HepG2 (cell line): ENCODE data around the gene PRKN. TPM values are rescaled to one million over a fixed set of nuclear protein-coding genes. Genes with fewer than 3 reads are reported as not detected.

Source experiments
- ATAC-seq: fragments of 200-7000 bp; cut with Tn5 transposase; 3 replicates; pipeline ENCODE4 v1.9.1; 2020; ENCODE audit warnings: mild to moderate bottlenecking, moderate library complexity
- BruUV-seq: library from RNA; stranded (reverse); fragments of 400-500 nt; replicated peaks from 2 replicates; lab custom pipeline; 2021; lab: Mats Ljungman, UMichigan
- CTCF ChIA-PET: fragments of 300-600 bp; formaldehyde crosslinking; extraction: SDS; loops from one replicate; lab custom pipeline; 2021; ENCODE audit warnings: low total read pairs, inconsistent platforms, low intra/inter-chr PET ratio; lab: Yijun Ruan, JAX
- POLR2A ChIA-PET: fragments of 350-600 bp; sonication (Branson Sonifier 250); formaldehyde crosslinking; loops from one replicate; lab custom pipeline; 2020; ENCODE audit warnings: antibody characterized with exemption, inconsistent platforms; lab: Yijun Ruan, JAX
- DNase-seq: peaks from one replicate; pipeline ENCODE4 v3.0.0-alpha.2; 2015; ENCODE audit warnings: low spot score
- FAIRE-seq: peaks from 3 replicates; lab custom pipeline; 2011; peaks lifted over from hg19 to GRCh38; lab: Jason Lieb, UNC
- H2AFZ ChIP-seq: one replicate; pipeline ENCODE4 v1.6.1; 2011; ENCODE audit warnings: low read length, inconsistent platforms
- H3K27ac ChIP-seq: fragments of 300-600 bp; 3 replicates; pipeline ENCODE4 v1.8.0; 2011; ENCODE audit warnings: mixed run types, mild to moderate bottlenecking, mixed read lengths, low read length, inconsistent platforms; ENCODE audit not compliant: insufficient read depth; ENCODE audit errors: extremely low read length
- H3K27me3 ChIP-seq, 2 experiments: fragments of 200-600 bp in 1 of 2; 2 replicates in 1 of 2; 3 replicates in 1 of 2; pipeline versions ENCODE4 v1.6.0 to v1.8.0; 2011; ENCODE audit warnings: low read length in 2 of 2, mild to moderate bottlenecking in 2 of 2, moderate library complexity in 2 of 2, inconsistent platforms in 1 of 2; ENCODE audit not compliant: insufficient read depth in 2 of 2, control insufficient read depth in 1 of 2
- H3K36me3 ChIP-seq, 2 experiments: fragments of 200-600 bp in 1 of 2; replicated peaks in 1 of 2; 2 replicates in 1 of 2; 3 replicates in 1 of 2; pipeline versions ENCODE4 v1.5.1 to v1.8.0; 2011; ENCODE audit warnings: low read length in 2 of 2, inconsistent platforms in 1 of 2; ENCODE audit not compliant: insufficient read depth in 2 of 2, control insufficient read depth in 1 of 2
- H3K4me1 ChIP-seq: 2 replicates; pipeline ENCODE4 v1.5.1; 2012; ENCODE audit warnings: low read length, inconsistent platforms; ENCODE audit not compliant: insufficient read depth
- H3K4me2 ChIP-seq: 2 replicates; pipeline ENCODE4 v1.6.0; 2011; ENCODE audit warnings: low read depth, low read length, inconsistent platforms
- H3K4me3 ChIP-seq, 3 experiments: fragments of 200-600 bp in 1 of 3; sonication (generic), shearing (Covaris generic) in 1 of 3; replicated peaks in 1 of 3; 2 replicates each; pipeline ENCODE4 v1.5.1; 2011 to 2016; ENCODE audit warnings: low read length in 3 of 3, inconsistent platforms in 2 of 3, low read depth in 2 of 3, mild to moderate bottlenecking in 2 of 3, control low read depth in 1 of 3, mixed read lengths in 1 of 3; ENCODE audit not compliant: insufficient read depth in 1 of 3
- H3K79me2 ChIP-seq: one replicate; pipeline ENCODE4 v1.6.1; 2011; ENCODE audit warnings: low read length, inconsistent platforms; ENCODE audit not compliant: insufficient read depth
- H3K9ac ChIP-seq: 2 replicates; pipeline ENCODE4 v1.6.0; 2011; ENCODE audit warnings: mild to moderate bottlenecking, low read depth, low read length, inconsistent platforms; ENCODE audit not compliant: insufficient read depth
- H3K9me3 ChIP-seq: 2 replicates; pipeline ENCODE4 v1.5.1; 2012; ENCODE audit warnings: mild to moderate bottlenecking, low read length
- H4K20me1 ChIP-seq: 2 replicates; pipeline ENCODE4 v1.6.0; 2011; ENCODE audit warnings: inconsistent platforms, mild to moderate bottlenecking, low read length, moderate library complexity; ENCODE audit not compliant: insufficient read depth
- ARNTL ChIP-seq: sonication (generic); formaldehyde crosslinking; IDR thresholded peaks from 2 replicates; pipeline ENCODE4 v1.4.0; 2020; ENCODE audit warnings: mild to moderate bottlenecking, missing genetic modification reagents
- FOXO1 ChIP-seq: sonication (generic); formaldehyde crosslinking; IDR thresholded peaks from 2 replicates; pipeline ENCODE4 v1.4.0; 2020; ENCODE audit warnings: missing genetic modification reagents
- HNRNPLL ChIP-seq: fragments of 200-400 bp; formaldehyde crosslinking; IDR thresholded peaks from 2 replicates; pipeline ENCODE4 v1.6.1; 2017; ENCODE audit warnings: mild to moderate bottlenecking, low read depth, low read length; ENCODE audit not compliant: poor library complexity, severe bottlenecking
- KDM5A ChIP-seq: fragments of 200-600 bp; sonication (generic); IDR thresholded peaks from 2 replicates; pipeline ENCODE4 v1.7.0; 2018; ENCODE audit warnings: antibody characterized with exemption, mild to moderate bottlenecking, low read length, borderline replicate concordance
- MLXIP ChIP-seq: sonication (generic); formaldehyde crosslinking; IDR thresholded peaks from 2 replicates; pipeline ENCODE4 v1.9.0; 2021; ENCODE audit warnings: missing genetic modification reagents, borderline replicate concordance
- NAIF1 ChIP-seq: sonication (generic); formaldehyde crosslinking; IDR thresholded peaks from 2 replicates; pipeline ENCODE4 v1.5.0; 2020; ENCODE audit warnings: mild to moderate bottlenecking, missing genetic modification reagents, borderline replicate concordance
- NONO ChIP-seq, 2 experiments: fragments of 450-650 bp in 1 of 2; sonication (generic) in 1 of 2; formaldehyde crosslinking in 1 of 2; IDR thresholded peaks in 1 of 2; conservative IDR thresholded peaks in 1 of 2; 2 replicates each; pipeline versions ENCODE4 v1.6.1 to v1.8.0; 2017 to 2022; ENCODE audit warnings: mild to moderate bottlenecking in 1 of 2, missing genetic modification reagents in 1 of 2, moderate library complexity in 1 of 2
- SIN3B ChIP-seq: fragments of 150-350 bp; IDR thresholded peaks from 2 replicates; pipeline ENCODE4 v1.6.1; 2014; ENCODE audit warnings: low read length
- TRAFD1 ChIP-seq: sonication (generic); formaldehyde crosslinking; IDR thresholded peaks from 2 replicates; pipeline ENCODE4 v1.5.1; 2020; ENCODE audit warnings: missing genetic modification reagents, mild to moderate bottlenecking, borderline replicate concordance
- ZNF12 ChIP-seq: sonication (generic); formaldehyde crosslinking; IDR thresholded peaks from 2 replicates; pipeline ENCODE4 v1.5.0; 2020; ENCODE audit warnings: missing genetic modification reagents
- WGBS: methylation state at CpG from one replicate; pipeline ENCODE4 v1.1.6; 2017; ENCODE audit warnings: low lambda C conversion rate; 5-methylcytosine and 5-hydroxymethylcytosine counted together
- in situ Hi-C: cut with HindIII; loops from 2 replicates; pipeline ENCODE4 v1.10.0; 2017; ENCODE audit warnings: low pct_unique_long_range_greater_than_20kb; ENCODE audit not compliant: extremely low pct_ligation_motif_present
- intact Hi-C: fragments of 100-400 bp; cut with micrococcal nuclease; formaldehyde crosslinking; loops from one replicate; pipeline ENCODE4 v1.10.0; 2022; ENCODE audit not compliant: unreplicated experiment
- polyA plus RNA-seq, 8 experiments: library from polyadenylated mRNA; depleted of rRNA in 3 of 8; stranded (reverse) in 7 of 8; unstranded in 1 of 8; fragments of >200 nt; fragmentation: Illumina TruSeq in 4 of 8; extraction: Trizol in 4 of 8; gene quantifications; 2 replicates each; pipeline versions ENCODE4 v1.2.1 to v1.2.3, GENCODE V29; 2011 to 2016; ENCODE audit warnings: low read depth in 4 of 8, missing spikeins in 1 of 8, mixed read lengths in 1 of 8; ENCODE audit not compliant: insufficient read depth in 1 of 8
- total RNA-seq, 5 experiments: library from RNA; depleted of rRNA; stranded (reverse); fragments of >200 nt; fragmentation: Illumina TruSeq; extraction: Trizol; gene quantifications; 2 replicates each; pipeline ENCODE4 v1.2.3, GENCODE V29; 2016; ENCODE audit warnings: low read depth in 1 of 5

PRKN gene
- total and polyA plus RNA-seq, 2 of the 13 experiments (the other 11 are each of a cell fraction or from before 2014, with no cell fraction given) = 0.31 to 0.44 TPM

DNA sequence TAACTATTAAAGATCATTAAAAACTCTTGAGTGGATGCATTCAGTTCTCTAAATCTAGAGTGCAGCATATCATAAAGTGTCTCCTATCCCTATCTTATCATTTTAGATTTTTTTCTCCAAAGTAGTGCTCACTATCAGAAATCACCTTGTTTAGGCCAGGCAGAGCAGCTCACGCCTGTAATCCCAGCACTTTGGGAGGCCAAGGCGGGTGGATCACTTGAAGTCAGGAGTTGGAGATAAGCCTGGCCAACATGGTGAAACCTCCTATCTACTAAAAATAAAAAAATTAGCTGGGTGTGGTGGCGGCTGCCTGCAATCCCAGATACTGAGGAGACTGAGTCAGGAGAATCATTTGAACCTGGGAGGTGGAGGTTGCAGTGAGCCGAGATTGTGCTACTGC, 368.9 kb downstream of the PRKN start:
- Histone ChIP-seq H3K4me3 (no peak overlapping the region), H3K27me3 (no peaks in the 10 kb centered on the region), H3K27ac (no peak overlapping the region), H3K9ac (no peak overlapping the region), H4K20me1 (no peaks in the 10 kb centered on the region), H3K9me3 (no peaks in the 10 kb centered on the region), H3K4me1 (no peaks in the 10 kb centered on the region), H3K79me2 (no peaks in the 10 kb centered on the region), H2AFZ (no peak overlapping the region), H3K4me2 (no peak overlapping the region), H3K36me3 (no peaks in the 10 kb centered on the region)
- intact Hi-C loops = no loop called here
- FAIRE-seq (no peak), DNase-seq (no peak), ATAC-seq (no peak)
- CTCF ChIA-PET = no interaction called here
- in situ Hi-C loops = no loop called here
- no TSS peak for BruUV-seq
- POLR2A ChIA-PET = no interaction called here
- WGBS = 16% methylated on average over 4 of the region's 4 CpGs
- TF ChIP-seq SIN3B (no peak), HNRNPLL (no peak), TRAFD1 (no peak), NONO (IDR thresholded peaks at IDR 0.05) (no peak), NONO (CRISPR knock-in tag; conservative IDR thresholded peaks at IDR 0.05) (no peak), KDM5A (no peak), FOXO1 (CRISPR knock-in tag) (no peak), ARNTL (CRISPR knock-in tag) (no peak), ZNF12 (CRISPR knock-in tag) (no peak), MLXIP (no peak), NAIF1 (no peak)
